HepG2 (cell line): ENCODE results near the gene SLC29A2. TPM values are rescaled to one million over a fixed set of nuclear protein-coding genes. Genes with fewer than 3 reads are reported as not detected.
A peak's percentile ranks its signal among the peaks of the same experiment; 100 is the strongest.
"Not testable (repeated sequence)": the region's sequence is repeated elsewhere in the genome, so short reads cannot be mapped to it uniquely, and the experiment has no call there.

Experiments used
- ARNT2 ChIP-seq: sonication (generic); formaldehyde crosslinking; IDR thresholded peaks from 2 replicates; pipeline ENCODE4 v1.8.0; 2022; ENCODE audit warnings: mild to moderate bottlenecking, low read depth, missing genetic modification reagents, moderate library complexity
- CHD4 ChIP-seq: fragments of 200-600 bp; sonication (generic); IDR thresholded peaks from 2 replicates; pipeline ENCODE4 v1.7.0; 2017; ENCODE audit warnings: mild to moderate bottlenecking, low read length, borderline replicate concordance
- LCORL ChIP-seq, 2 experiments: fragments of 450-650 bp in 1 of 2; sonication (generic) in 1 of 2; formaldehyde crosslinking in 1 of 2; IDR thresholded peaks; 2 replicates each; pipeline versions ENCODE4 v1.5.0 to v1.6.1; 2017 to 2020; ENCODE audit warnings: antibody characterized with exemption in 1 of 2, missing genetic modification reagents in 1 of 2
- ZNF441 ChIP-seq: sonication (generic); formaldehyde crosslinking; IDR thresholded peaks from 2 replicates; pipeline ENCODE4 v1.7.0; 2021; ENCODE audit warnings: missing genetic modification reagents, borderline replicate concordance
- ZNF646 ChIP-seq: sonication (generic); formaldehyde crosslinking; IDR thresholded peaks from 2 replicates; pipeline ENCODE4 v1.9.0; 2021; ENCODE audit warnings: mild to moderate bottlenecking, missing genetic modification reagents
- polyA plus RNA-seq, 8 experiments: library from polyadenylated mRNA; depleted of rRNA in 3 of 8; stranded (reverse) in 7 of 8; unstranded in 1 of 8; fragments of >200 nt; fragmentation: Illumina TruSeq in 4 of 8; extraction: Trizol in 4 of 8; gene quantifications; 2 replicates each; pipeline versions ENCODE4 v1.2.1 to v1.2.3, GENCODE V29; 2011 to 2016; ENCODE audit warnings: low read depth in 4 of 8, missing spikeins in 1 of 8, mixed read lengths in 1 of 8; ENCODE audit not compliant: insufficient read depth in 1 of 8
- total RNA-seq, 5 experiments: library from RNA; depleted of rRNA; stranded (reverse); fragments of >200 nt; fragmentation: Illumina TruSeq; extraction: Trizol; gene quantifications; 2 replicates each; pipeline ENCODE4 v1.2.3, GENCODE V29; 2016; ENCODE audit warnings: low read depth in 1 of 5

The SLC29A2 gene
- total and polyA plus RNA-seq, 2 of the 13 experiments (the other 11 are each of a cell fraction or from before 2014, with no cell fraction given) = 0.63 to 0.66 TPM

GRCh38 chr11:66350560-66351235 lies 20.9 kb downstream of the SLC29A2 start (continued):
- TF ChIP-seq ZNF646 = 0 out of 2 replicates have a peak, but pooled peaks have one; percentile 35
- TF ChIP-seq ZNF441 (CRISPR knock-in tag) = 0 out of 2 replicates have a peak, but pooled peaks have one; percentile 11
- TF ChIP-seq LCORL (IDR thresholded peaks at IDR 0.05) = not testable (repeated sequence)
- 0 out of 2 replicates have a peak, but pooled peaks have one; percentile 7 for TF ChIP-seq LCORL (CRISPR knock-in tag; IDR thresholded peaks at IDR 0.05)
- TF ChIP-seq CHD4 = peak; percentile 22; the same call in 1 of the 2 replicates
- 0 out of 2 replicates have a peak, but pooled peaks have one; percentile 5 for TF ChIP-seq ARNT2
- TF ChIP-seq, all 625 proteins: peak for 20; not testable (repeated sequence) for 605
